ENCODE data around the gene GRAPL. TPM values are rescaled to one million over a fixed set of nuclear protein-coding genes. Genes with fewer than 3 reads are reported as not detected.
A peak's percentile ranks its signal among the peaks of the same experiment; 100 is the strongest.
"Not testable (repeated sequence)": the region's sequence is repeated elsewhere in the genome, so short reads cannot be mapped to it uniquely, and the experiment has no call there.

Gene GRAPL
- total and polyA plus RNA-seq, 4 donors: 0.26 to 4.5 (median 1.2) TPM

DNA sequence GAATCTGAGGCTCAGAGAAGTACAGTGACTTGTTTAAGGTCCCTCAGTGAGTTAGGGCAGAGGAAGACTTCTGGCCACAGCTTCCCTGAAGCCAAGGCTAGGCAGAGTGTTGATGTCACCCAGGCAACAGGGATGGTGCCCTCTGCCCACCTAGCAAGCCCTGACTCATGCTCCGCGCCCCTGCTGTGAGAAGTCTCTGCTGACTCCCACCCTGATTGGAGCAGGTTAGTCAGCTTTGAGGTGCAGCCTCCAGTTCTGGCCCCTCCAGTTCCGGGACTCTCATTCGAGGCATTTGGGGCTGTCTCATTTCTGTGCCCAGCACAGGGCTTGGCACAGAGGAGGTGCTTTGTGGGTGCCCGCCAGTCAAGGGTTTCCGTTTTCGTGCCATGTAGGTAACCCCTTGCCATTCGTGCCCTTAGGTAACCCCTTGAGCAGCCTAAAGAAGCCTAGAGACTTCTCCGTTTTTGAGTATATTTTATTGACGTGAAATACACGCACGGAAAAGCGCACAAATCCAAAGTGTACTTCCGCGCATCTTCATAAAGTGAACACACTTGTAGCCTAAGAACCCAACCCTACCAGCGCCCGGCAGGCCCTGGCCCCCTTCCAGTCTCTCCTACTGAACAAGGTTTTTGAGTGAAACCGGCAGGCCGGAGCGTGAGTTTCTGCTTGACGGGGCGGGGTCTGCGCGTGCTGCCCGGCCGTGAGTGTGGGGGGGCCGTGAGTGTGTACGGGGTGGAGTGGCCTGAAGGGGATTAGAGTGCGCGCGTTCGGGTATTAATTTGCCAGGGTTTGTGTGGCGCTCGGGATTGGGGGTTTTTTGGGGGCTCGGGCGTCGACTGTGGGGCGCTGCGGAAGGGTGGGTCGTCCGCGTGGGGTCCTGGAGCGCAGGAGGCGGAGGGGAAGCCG is 16.9 kb upstream of the GRAPL start:
- not testable (repeated sequence) for H3K27ac ChIP-seq (ENCODE audit: low read depth in 1 of 2, low read length in 2 of 2); H3K9me3 ChIP-seq (ENCODE audit: control insufficient read depth in 4 of 4, low read length in 3 of 4)
- WGBS: 0% methylated on average over 2 of the region's 45 CpGs

DNA sequence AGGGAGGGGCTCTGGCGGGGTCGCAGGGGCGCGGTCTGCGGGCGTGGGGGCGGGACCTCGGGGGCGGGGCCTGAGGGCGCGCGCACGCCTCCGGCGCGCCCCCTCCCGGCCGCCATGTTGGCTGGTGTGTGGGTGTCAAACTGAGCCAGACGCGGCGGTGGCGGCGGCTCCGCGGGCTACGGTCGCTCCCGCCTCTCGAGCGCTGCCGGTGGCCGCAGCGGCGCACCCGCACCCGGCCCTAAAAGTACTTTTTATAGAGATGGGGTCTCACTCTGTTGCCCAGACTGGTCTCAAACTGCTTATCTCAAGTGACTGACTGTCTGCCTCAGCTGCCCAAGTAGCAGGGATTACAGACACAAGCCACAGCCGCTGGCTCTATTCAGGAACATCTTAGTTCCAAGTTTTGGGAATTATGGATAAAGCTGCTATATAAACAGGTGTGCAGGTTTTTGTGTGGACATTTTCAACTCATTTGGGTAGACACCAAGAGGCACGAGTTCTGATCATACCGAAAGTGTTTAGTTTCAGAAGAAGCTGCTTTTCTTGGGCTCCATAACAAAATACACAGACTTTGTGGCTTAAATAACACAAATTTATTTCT is 16.2 kb upstream of the GRAPL start:
- not testable (repeated sequence) for H3K36me3 ChIP-seq (ENCODE audit: control insufficient read depth in 4 of 4, insufficient read depth in 3 of 4, low read depth in 1 of 4, low read length in 3 of 4); H3K27me3 ChIP-seq (ENCODE audit: control insufficient read depth in 4 of 4, insufficient read depth in 4 of 4, low read length in 3 of 4); H3K9me3 ChIP-seq (ENCODE audit: control insufficient read depth in 4 of 4, low read length in 3 of 4); H3K9ac ChIP-seq (ENCODE audit: low read depth in 1 of 2, low read length in 2 of 2); H3K4me1 ChIP-seq (ENCODE audit: control insufficient read depth in 4 of 4, insufficient read depth in 4 of 4, low read length in 3 of 4)
- peak; percentile 69 for DNase-seq (ENCODE audit: low spot score)
- Histone ChIP-seq H3K4me3 (ENCODE audit: low read depth in 1 of 3, low read length in 3 of 3) (peak overlapping the region in 1 of 3 donors; percentile 28), H3K27ac (ENCODE audit: low read depth in 1 of 2, low read length in 2 of 2) (peak overlapping the region; percentile 35 to 69)
- 0% methylated on average over 35 of the region's 39 CpGs for whole genome bisulfite sequencing

More for the DNA sequence above, 16.9 kb upstream of the GRAPL start:
- H3K4me1 ChIP-seq (ENCODE audit: control insufficient read depth in 4 of 4, insufficient read depth in 4 of 4, low read length in 3 of 4); DNase-seq (ENCODE audit: low spot score); H3K36me3 ChIP-seq (ENCODE audit: control insufficient read depth in 4 of 4, insufficient read depth in 3 of 4, low read depth in 1 of 4, low read length in 3 of 4); H3K9ac ChIP-seq (ENCODE audit: low read depth in 1 of 2, low read length in 2 of 2); H3K27me3 ChIP-seq (ENCODE audit: control insufficient read depth in 4 of 4, insufficient read depth in 4 of 4, low read length in 3 of 4): not testable (repeated sequence)
- peak overlapping the region in 1 of 3 donors; percentile 28 for H3K4me3 ChIP-seq (ENCODE audit: low read depth in 1 of 3, low read length in 3 of 3)

DNA sequence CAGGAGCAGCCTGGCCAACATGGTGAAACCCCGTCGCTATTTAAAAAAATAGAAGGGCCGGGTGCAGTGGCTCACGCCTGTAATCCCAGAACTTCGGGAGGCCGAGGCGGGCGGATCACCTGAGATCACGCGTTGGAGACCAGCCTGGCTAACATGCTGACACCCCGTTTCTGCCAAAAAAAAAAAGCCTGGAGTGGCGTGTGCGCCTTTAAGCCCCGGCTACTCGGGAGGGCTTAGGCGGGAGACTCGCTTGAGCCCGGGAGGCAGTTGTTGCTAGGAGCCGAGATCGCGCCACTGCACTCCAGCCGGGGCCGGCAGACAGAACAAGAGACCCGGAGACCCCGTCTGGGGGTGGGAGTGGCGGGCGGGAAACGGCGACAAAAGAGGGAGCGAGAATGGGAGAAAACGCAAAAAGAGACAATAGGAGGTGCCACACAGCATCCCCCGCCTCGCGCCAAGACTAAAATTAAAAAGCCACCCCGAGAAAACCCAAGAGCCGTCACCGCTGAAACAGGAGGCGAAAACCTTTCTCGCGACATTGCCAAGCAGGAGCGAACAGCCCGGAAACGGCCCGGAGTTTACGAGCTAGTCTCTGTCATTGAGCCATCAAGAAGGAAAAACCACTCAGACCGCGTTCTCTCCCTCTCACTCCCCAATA is 15.5 kb upstream of the GRAPL start:
- under 1% methylated on average over 31 of the region's 47 CpGs for WGBS
- not testable (repeated sequence) for H3K4me1 ChIP-seq (ENCODE audit: control insufficient read depth in 4 of 4, insufficient read depth in 4 of 4, low read length in 3 of 4); H3K4me3 ChIP-seq (ENCODE audit: low read depth in 1 of 3, low read length in 3 of 3); H3K9ac ChIP-seq (ENCODE audit: low read depth in 1 of 2, low read length in 2 of 2); H3K27me3 ChIP-seq (ENCODE audit: control insufficient read depth in 4 of 4, insufficient read depth in 4 of 4, low read length in 3 of 4); H3K27ac ChIP-seq (ENCODE audit: low read depth in 1 of 2, low read length in 2 of 2); H3K36me3 ChIP-seq (ENCODE audit: control insufficient read depth in 4 of 4, insufficient read depth in 3 of 4, low read depth in 1 of 4, low read length in 3 of 4); H3K9me3 ChIP-seq (ENCODE audit: control insufficient read depth in 4 of 4, low read length in 3 of 4)
- DNase-seq (ENCODE audit: low spot score): peak; percentile 35

DNA sequence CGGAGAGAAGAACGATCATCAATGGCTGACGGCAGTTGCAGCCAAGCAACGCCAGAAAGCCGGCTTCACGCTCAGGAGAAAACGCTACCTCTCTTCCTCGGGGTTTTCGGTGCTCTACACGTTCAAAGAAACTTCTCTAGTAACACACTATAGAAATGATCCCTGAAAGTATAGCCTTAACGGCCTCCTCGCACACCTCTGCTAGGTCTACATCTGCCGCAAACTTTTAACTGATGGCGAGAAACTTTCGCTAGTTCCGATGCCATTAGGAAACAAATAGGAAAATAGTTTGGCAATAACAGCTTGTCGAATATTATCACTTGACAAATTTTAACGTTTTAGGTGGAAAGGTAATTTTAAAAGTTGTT is 14.9 kb upstream of the GRAPL start:
- DNase-seq (ENCODE audit: low spot score); H3K4me1 ChIP-seq (ENCODE audit: control insufficient read depth in 4 of 4, insufficient read depth in 4 of 4, low read length in 3 of 4); H3K9me3 ChIP-seq (ENCODE audit: control insufficient read depth in 4 of 4, low read length in 3 of 4); H3K4me3 ChIP-seq (ENCODE audit: low read depth in 1 of 3, low read length in 3 of 3); H3K36me3 ChIP-seq (ENCODE audit: control insufficient read depth in 4 of 4, insufficient read depth in 3 of 4, low read depth in 1 of 4, low read length in 3 of 4); H3K27me3 ChIP-seq (ENCODE audit: control insufficient read depth in 4 of 4, insufficient read depth in 4 of 4, low read length in 3 of 4); H3K9ac ChIP-seq (ENCODE audit: low read depth in 1 of 2, low read length in 2 of 2); H3K27ac ChIP-seq (ENCODE audit: low read depth in 1 of 2, low read length in 2 of 2): not testable (repeated sequence)
- WGBS: 0% methylated on average over 5 of the region's 18 CpGs

DNA sequence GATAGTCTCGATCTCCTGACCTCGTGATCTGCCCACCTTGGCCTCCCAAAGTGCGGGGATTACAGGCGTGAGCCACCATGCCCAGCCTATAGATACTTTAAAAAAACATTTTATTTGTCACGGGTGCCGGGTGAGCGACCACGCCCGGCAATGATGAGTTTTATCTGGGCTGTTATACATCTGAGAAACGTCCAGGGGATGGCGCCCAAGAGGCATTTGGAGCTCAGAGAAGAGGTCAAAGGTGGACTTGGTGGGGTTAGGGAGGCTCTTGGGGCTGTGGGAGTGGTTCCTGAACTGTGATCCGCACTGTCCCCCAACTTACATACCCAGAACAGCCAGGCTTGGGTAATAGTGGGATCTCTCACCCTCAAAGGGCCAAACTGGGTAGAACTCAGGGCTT is 8.7 kb upstream of the GRAPL start:
- not testable (repeated sequence) for H3K4me3 ChIP-seq (ENCODE audit: low read depth in 1 of 3, low read length in 3 of 3); H3K9ac ChIP-seq (ENCODE audit: low read depth in 1 of 2, low read length in 2 of 2); H3K4me1 ChIP-seq (ENCODE audit: control insufficient read depth in 4 of 4, insufficient read depth in 4 of 4, low read length in 3 of 4); H3K36me3 ChIP-seq (ENCODE audit: control insufficient read depth in 4 of 4, insufficient read depth in 3 of 4, low read depth in 1 of 4, low read length in 3 of 4); H3K27ac ChIP-seq (ENCODE audit: low read depth in 1 of 2, low read length in 2 of 2); H3K27me3 ChIP-seq (ENCODE audit: control insufficient read depth in 4 of 4, insufficient read depth in 4 of 4, low read length in 3 of 4); H3K9me3 ChIP-seq (ENCODE audit: control insufficient read depth in 4 of 4, low read length in 3 of 4); DNase-seq (ENCODE audit: low spot score)
- no CpG with 5 or more reads among the region's 12 CpGs for WGBS

DNA sequence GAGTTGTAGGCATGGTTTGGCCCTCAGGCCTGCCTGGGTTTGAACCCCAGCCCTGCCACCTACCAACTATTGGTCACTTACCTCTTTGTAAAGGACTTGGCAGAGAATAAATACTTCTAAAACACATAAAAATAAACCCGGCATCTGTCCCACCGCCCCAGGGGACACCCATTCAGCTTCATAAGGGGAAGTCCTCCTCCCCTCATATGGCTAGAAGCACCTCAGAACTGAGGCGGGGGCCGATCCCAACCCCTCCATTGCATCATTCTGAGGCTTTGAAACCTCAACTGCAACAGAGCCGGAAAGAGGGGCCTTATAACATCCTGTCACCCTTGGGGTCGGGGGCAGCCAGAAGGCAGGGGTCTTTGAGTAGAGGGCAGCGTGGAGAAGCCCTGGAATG is 2.1 kb upstream of the GRAPL start:
- 63% methylated on average over 4 of the region's 7 CpGs for WGBS
- H3K27me3 ChIP-seq (ENCODE audit: control insufficient read depth in 4 of 4, insufficient read depth in 4 of 4, low read length in 3 of 4); H3K4me3 ChIP-seq (ENCODE audit: low read depth in 1 of 3, low read length in 3 of 3); DNase-seq (ENCODE audit: low spot score); H3K4me1 ChIP-seq (ENCODE audit: control insufficient read depth in 4 of 4, insufficient read depth in 4 of 4, low read length in 3 of 4); H3K27ac ChIP-seq (ENCODE audit: low read depth in 1 of 2, low read length in 2 of 2); H3K9me3 ChIP-seq (ENCODE audit: control insufficient read depth in 4 of 4, low read length in 3 of 4); H3K36me3 ChIP-seq (ENCODE audit: control insufficient read depth in 4 of 4, insufficient read depth in 3 of 4, low read depth in 1 of 4, low read length in 3 of 4); H3K9ac ChIP-seq (ENCODE audit: low read depth in 1 of 2, low read length in 2 of 2): not testable (repeated sequence)

DNA sequence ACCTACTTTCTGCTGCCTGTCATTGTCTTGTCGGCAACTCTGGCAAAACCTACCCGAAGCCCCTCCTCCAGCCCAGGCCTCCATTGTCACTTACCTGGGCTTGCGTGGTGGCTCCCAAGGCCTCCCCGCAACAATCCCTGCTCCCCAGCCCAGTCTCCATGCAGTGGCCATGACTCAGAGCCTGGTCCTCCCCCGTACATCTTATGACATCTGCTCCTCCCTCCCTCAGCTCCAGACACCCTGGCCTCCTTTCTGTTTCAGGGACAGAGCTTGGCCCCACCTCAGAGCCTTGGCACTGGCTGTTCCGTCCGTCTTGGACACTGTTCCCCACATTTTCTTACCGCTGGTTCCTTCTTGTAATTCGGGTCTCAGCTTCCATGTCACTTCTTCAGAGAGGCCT is 2.1 kb downstream of the GRAPL start:
- H3K4me3 ChIP-seq (ENCODE audit: low read depth in 1 of 3, low read length in 3 of 3); H3K27ac ChIP-seq (ENCODE audit: low read depth in 1 of 2, low read length in 2 of 2); H3K36me3 ChIP-seq (ENCODE audit: control insufficient read depth in 4 of 4, insufficient read depth in 3 of 4, low read depth in 1 of 4, low read length in 3 of 4); H3K9me3 ChIP-seq (ENCODE audit: control insufficient read depth in 4 of 4, low read length in 3 of 4); H3K9ac ChIP-seq (ENCODE audit: low read depth in 1 of 2, low read length in 2 of 2); H3K27me3 ChIP-seq (ENCODE audit: control insufficient read depth in 4 of 4, insufficient read depth in 4 of 4, low read length in 3 of 4); DNase-seq (ENCODE audit: low spot score); H3K4me1 ChIP-seq (ENCODE audit: control insufficient read depth in 4 of 4, insufficient read depth in 4 of 4, low read length in 3 of 4): not testable (repeated sequence)
- WGBS: no CpG with 5 or more reads among the region's 9 CpGs

DNA sequence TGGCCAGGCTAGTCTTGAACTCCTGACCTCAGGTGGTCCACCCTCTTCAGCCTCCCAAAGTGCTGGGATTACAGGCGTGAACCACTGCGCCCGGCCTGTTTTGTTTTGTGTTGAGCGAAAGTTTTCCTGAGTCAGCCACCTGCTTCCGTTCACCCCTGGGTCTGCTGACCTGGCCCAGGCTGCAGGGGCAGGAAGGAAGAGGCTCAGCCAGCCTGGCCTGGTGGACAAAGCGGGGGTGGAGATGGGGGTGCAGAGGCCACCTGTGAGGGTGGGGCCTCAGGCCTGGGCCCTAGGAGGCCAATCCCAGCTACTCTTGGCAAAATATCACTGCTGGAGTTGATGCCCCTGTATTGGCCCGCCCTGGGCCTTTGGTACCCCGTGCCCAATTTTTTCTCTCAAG is 3.7 kb downstream of the GRAPL start:
- no CpG with 5 or more reads among the region's 8 CpGs for WGBS
- not testable (repeated sequence) for H3K4me3 ChIP-seq (ENCODE audit: low read depth in 1 of 3, low read length in 3 of 3); H3K36me3 ChIP-seq (ENCODE audit: control insufficient read depth in 4 of 4, insufficient read depth in 3 of 4, low read depth in 1 of 4, low read length in 3 of 4); H3K9me3 ChIP-seq (ENCODE audit: control insufficient read depth in 4 of 4, low read length in 3 of 4); H3K27ac ChIP-seq (ENCODE audit: low read depth in 1 of 2, low read length in 2 of 2); H3K4me1 ChIP-seq (ENCODE audit: control insufficient read depth in 4 of 4, insufficient read depth in 4 of 4, low read length in 3 of 4); DNase-seq (ENCODE audit: low spot score); H3K27me3 ChIP-seq (ENCODE audit: control insufficient read depth in 4 of 4, insufficient read depth in 4 of 4, low read length in 3 of 4); H3K9ac ChIP-seq (ENCODE audit: low read depth in 1 of 2, low read length in 2 of 2)
